ACC112 (cell line): ENCODE data around the gene CLCNKB.

Source experiments
- H2AFZ ChIP-seq: fragments of 200-600 bp; sonication (generic); one replicate; pipeline ENCODE4 v1.6.0; 2017; ENCODE audit warnings: antibody characterized with exemption, low read length; ENCODE audit not compliant: unreplicated experiment
- H3K27ac ChIP-seq: fragments of 200-600 bp; sonication (generic); 2 replicates; pipeline ENCODE4 v1.5.1; 2014; ENCODE audit warnings: low read depth, mild to moderate bottlenecking, antibody characterized with exemption, low read length, moderate library complexity
- H3K27me3 ChIP-seq: fragments of 200-600 bp; sonication (generic); 2 replicates; pipeline ENCODE4 v1.6.1; 2014; ENCODE audit warnings: mild to moderate bottlenecking, antibody characterized with exemption, low read length, moderate library complexity, mixed read lengths; ENCODE audit not compliant: insufficient read depth
- H3K36me3 ChIP-seq: fragments of 200-600 bp; sonication (generic); 2 replicates; pipeline ENCODE4 v1.6.1; 2016; ENCODE audit warnings: mild to moderate bottlenecking, antibody characterized with exemption, low read length, moderate library complexity, mixed read lengths; ENCODE audit not compliant: insufficient read depth
- H3K4me1 ChIP-seq: fragments of 200-600 bp; sonication (generic); one replicate; pipeline ENCODE4 v1.6.1; 2016; ENCODE audit warnings: low read length, mixed read lengths; ENCODE audit not compliant: insufficient read depth, unreplicated experiment, control insufficient read depth
- H3K4me3 ChIP-seq: fragments of 200-600 bp; sonication (generic); 2 replicates; pipeline ENCODE4 v1.5.1; 2014; ENCODE audit warnings: mild to moderate bottlenecking, low read depth, low read length
- H3K79me2 ChIP-seq: fragments of 200-600 bp; sonication (generic); one replicate; pipeline ENCODE4 v1.6.0; 2016; ENCODE audit warnings: low read length; ENCODE audit not compliant: control insufficient read depth, unreplicated experiment, insufficient read depth

Gene CLCNKB

DNA sequence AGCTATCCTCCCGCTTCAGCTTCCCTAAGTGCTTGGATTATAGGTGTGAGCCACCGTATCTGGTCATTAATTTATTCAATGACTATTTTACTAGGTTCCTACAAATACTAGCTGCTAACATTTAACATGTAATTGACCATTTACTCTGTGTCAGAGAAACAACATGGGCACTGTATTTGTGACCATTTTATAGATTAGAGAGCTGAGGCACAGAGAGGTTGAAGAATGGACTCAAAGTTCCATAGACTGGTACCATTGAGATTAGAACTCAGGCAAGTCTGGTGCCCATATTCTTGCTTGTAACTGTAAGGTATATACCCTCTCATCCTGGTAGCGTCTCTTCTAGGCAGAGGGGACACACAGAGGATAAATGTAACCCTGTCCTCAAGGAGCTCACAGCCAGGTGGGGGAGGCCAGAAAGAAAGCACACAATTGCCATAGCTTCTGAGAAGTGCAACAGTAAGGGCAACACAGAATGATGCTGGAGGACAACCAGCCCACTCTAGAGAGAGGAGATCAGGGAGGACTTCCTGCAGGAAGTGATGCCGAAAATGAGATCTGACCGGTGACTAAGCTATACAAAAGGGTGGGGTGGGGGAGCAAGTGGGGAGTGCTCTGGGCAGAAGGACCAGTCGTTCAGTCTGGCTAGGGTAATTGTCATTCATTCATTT lies 35.8 kb upstream of the CLCNKB start:
- Histone ChIP-seq H2AFZ (no peak overlapping the region), H3K4me1 (peaks cover 2% of the 10 kb centered on the region), H3K27ac (no peak overlapping the region), H3K4me3 (no peak overlapping the region), H3K79me2 (no peaks in the 10 kb centered on the region), H3K27me3 (no peaks in the 10 kb centered on the region), H3K36me3 (no peaks in the 10 kb centered on the region)

- Histone ChIP-seq H3K36me3 (no peaks in the 10 kb centered on the region), H3K4me3 (no peak overlapping the region), H3K27ac (no peak overlapping the region), H3K27me3 (no peaks in the 10 kb centered on the region), H2AFZ (no peak overlapping the region), H3K4me1 (peaks cover 11% of the 10 kb centered on the region), H3K79me2 (no peaks in the 10 kb centered on the region)
Observed at GRCh38 chr1:16009030-16009460, 34.5 kb upstream of the CLCNKB start.

- Histone ChIP-seq H3K4me3 (no peak overlapping the region), H2AFZ (no peak overlapping the region), H3K4me1 (peaks cover 11% of the 10 kb centered on the region)
Observed at GRCh38 chr1:16009678-16010077, 33.9 kb upstream of the CLCNKB start.

GRCh38 chr1:16010837-16011236 lies 32.7 kb upstream of the CLCNKB start:
- Histone ChIP-seq H3K36me3 (no peaks in the 10 kb centered on the region), H3K4me3 (no peak overlapping the region), H3K4me1 (peaks cover 13% of the 10 kb centered on the region), H2AFZ (no peak overlapping the region), H3K27me3 (no peaks in the 10 kb centered on the region), H3K27ac (no peak overlapping the region), H3K79me2 (no peaks in the 10 kb centered on the region)

More at GRCh38 chr1:16009678-16010077, 33.9 kb upstream of the CLCNKB start:
- no peaks in the 10 kb centered on the region for H3K36me3 ChIP-seq
- H3K79me2 ChIP-seq = no peaks in the 10 kb centered on the region
- H3K27me3 ChIP-seq = no peaks in the 10 kb centered on the region
- H3K27ac ChIP-seq = no peak overlapping the region

DNA sequence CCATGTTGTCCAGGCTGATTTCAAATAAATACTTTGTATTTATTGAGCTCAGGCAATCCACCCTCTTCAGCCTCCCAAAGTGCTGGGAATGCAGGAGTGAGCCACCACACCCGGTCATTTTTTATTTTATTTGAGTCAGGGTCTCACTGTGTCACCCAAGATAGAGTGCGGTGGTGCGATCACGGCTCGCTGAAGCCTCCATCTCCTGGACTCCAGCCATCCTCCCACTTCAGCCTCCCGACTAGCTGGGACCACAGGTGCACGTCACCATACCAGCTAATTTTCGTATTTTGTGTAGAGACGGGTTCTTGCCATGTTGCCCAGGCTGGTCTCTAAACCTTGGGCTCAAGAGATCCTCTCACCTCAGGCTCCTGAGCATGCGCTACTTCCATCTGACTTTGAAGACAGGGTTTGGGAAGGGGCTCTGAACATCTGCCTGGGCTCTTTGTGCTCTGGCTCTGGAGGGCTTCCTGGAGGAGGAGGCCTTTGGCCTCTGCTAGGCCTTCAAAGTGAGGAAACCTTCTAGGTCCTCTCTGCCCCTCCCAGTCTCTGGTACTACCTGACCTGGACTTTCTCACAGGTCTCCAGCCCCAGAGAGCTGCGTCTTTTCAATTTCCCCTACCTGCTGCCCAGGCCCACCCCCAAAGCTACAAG lies 31.5 kb upstream of the CLCNKB start:
- Histone ChIP-seq H3K4me3 (no peak overlapping the region), H3K27me3 (no peaks in the 10 kb centered on the region), H3K27ac (no peak overlapping the region), H2AFZ (no peak overlapping the region), H3K79me2 (no peaks in the 10 kb centered on the region), H3K36me3 (no peaks in the 10 kb centered on the region), H3K4me1 (peaks cover 19% of the 10 kb centered on the region)

DNA sequence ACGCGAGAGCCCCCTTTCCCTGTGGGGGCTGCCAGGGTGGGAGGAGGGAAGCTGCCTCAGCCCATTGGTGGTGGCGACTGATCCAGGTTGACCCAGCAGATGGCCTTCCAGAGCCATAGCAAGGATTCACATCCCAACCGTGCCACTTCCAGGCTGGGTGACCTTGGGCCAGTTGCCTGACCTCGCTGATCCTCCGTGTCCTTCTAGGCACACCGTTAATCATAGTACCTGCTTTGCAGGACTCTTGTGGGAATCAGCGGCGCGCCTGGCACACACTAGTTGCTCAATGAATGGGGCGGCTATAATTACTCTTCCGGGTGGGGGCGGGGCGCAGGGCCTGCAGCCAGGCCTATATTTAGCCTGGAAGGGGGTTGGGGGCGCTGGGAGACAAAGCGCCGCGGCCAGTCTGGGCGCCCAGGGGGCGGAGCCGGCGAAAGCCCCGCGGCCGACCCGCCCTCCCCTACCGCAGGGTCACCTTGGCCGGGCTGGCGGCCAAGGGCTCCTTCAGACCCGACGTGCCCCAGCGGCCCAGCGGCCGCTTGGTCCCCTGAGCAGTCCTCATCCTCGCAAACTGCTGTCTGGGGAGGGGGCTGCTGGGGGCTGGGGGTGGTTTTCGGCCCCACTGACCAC lies 30.9 kb upstream of the CLCNKB start:
- H3K79me2 ChIP-seq = no peaks in the 10 kb centered on the region
- no peaks in the 10 kb centered on the region for H3K27me3 ChIP-seq
- peaks cover 26% of the 10 kb centered on the region for H3K4me1 ChIP-seq
- H3K36me3 ChIP-seq = no peaks in the 10 kb centered on the region
- peak overlapping the region; percentile 45 for H2AFZ ChIP-seq
- H3K4me3 ChIP-seq = peak overlapping the region; percentile 60
- no peak overlapping the region for H3K27ac ChIP-seq

- peak overlapping the region; percentile 45 for H2AFZ ChIP-seq
- H3K27me3 ChIP-seq = no peaks in the 10 kb centered on the region
- no peaks in the 10 kb centered on the region for H3K36me3 ChIP-seq
- peaks cover 32% of the 10 kb centered on the region for H3K4me1 ChIP-seq
- no peaks in the 10 kb centered on the region for H3K79me2 ChIP-seq
- H3K27ac ChIP-seq = no peak overlapping the region
- H3K4me3 ChIP-seq = peak overlapping the region; percentile 60
Observed at GRCh38 chr1:16013220-16013907, 30.2 kb upstream of the CLCNKB start.

DNA sequence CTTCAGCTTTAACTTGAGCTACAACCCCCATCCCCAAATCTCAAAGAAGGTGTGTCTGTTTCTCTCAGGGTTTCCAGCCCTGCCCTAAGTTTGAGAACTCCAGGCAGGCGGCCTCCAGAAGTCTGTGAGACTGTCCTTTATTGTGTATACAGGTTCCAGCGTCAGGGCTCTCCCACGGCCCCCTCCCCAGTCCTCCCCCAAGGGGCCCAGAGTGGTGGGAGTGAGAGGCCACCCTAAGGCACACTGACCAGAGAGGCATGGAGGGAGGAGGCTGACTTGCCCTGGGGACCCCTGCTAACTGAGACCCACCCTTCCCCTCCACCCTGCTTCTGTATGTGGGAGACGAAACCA lies 29.7 kb upstream of the CLCNKB start:
- H3K4me1 ChIP-seq = peaks cover 37% of the 10 kb centered on the region
- no peaks in the 10 kb centered on the region for H3K36me3 ChIP-seq
- H3K79me2 ChIP-seq = no peaks in the 10 kb centered on the region
- no peak overlapping the region for H3K27ac ChIP-seq
- H3K27me3 ChIP-seq = no peaks in the 10 kb centered on the region
- no peak overlapping the region for H2AFZ ChIP-seq
- no peak overlapping the region for H3K4me3 ChIP-seq

DNA sequence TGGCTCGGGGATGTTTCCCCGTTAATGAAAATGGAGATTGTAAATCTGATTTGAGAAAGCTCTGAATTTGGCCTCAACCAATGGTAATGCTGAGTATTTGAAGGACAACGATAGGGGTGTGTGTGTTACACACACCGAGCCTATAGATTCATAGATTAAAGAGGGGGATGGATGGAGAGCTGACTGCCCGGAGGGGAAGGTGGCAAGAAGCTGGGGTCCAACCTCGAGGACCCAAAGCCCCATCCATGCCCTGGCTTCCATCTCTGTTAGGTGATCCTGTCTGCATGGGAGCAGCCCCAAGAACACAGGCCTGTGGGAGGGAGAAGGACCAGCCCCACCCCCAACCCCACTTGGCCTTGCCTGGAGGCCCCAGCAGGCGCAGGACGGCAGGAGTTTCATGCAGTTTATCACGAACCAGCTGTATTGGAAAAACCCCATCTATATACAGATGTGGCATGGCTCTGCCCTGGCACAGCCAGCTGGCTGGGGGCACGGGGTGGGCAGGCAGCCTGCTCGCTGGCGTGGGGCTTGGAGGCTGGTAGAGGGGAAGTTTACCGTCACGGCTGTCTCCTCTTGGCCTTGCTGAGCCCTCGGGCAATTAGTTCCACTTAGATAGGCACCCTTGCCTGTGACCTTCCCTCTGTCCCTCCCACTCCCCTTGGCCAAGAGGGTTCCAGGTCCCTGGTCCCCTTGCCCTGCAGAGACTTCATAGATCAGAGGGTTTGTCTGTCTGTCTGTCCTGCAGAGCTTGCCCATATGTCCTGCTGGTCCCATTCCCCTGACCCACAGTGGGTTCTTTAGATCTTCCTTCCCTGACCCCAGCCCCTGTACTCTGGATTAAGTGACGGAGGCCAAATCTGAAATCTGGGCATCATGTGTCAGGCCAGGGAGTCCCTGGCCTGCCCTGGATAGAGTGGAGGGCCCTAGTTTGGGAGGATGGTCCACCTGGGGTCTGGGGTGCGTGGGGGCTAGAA lies 28.8 kb upstream of the CLCNKB start:
- Histone ChIP-seq H3K36me3 (no peaks in the 10 kb centered on the region), H3K4me3 (no peak overlapping the region), H2AFZ (no peak overlapping the region), H3K27me3 (no peaks in the 10 kb centered on the region), H3K27ac (no peak overlapping the region), H3K79me2 (no peaks in the 10 kb centered on the region), H3K4me1 (peaks cover 46% of the 10 kb centered on the region)

DNA sequence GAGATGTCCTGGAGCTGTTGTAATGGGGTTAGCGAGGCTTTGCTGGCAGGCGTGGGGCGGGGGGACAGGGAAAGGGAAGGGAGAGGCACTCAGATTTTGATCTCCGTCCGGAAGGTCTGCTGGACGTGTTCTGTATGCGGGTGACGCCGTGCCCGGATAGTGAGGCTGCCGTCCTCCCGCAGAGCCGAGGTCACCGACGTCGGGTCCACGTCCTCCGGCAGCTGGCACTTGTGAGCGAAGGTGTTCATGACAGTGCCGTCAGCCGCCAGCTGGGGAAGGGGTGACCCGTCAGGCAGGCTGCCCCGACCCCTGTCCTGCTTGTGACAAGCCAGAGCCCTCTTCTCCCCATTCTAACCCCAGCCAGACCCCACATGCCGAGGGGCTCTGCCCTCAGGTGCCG lies 28.1 kb upstream of the CLCNKB start:
- no peak overlapping the region for H2AFZ ChIP-seq
- H3K27me3 ChIP-seq = no peaks in the 10 kb centered on the region
- H3K4me3 ChIP-seq = no peak overlapping the region
- no peak overlapping the region for H3K27ac ChIP-seq
- H3K79me2 ChIP-seq = no peaks in the 10 kb centered on the region
- H3K36me3 ChIP-seq = no peaks in the 10 kb centered on the region
- H3K4me1 ChIP-seq = peaks cover 53% of the 10 kb centered on the region
